ENCODE measurements around the gene SPHK1.
"Not testable (repeated sequence)": the region's sequence is repeated elsewhere in the genome, so short reads cannot be mapped to it uniquely, and the experiment has no call there.

The SPHK1 gene

GRCh38 chr17:76384222-76384986 is at the start of gene SPHK1:
TSS of gene SPHK1 (plus strand) at chr17:76384609. CDS start at chr17:76385645, 1,036 bp downstream.
- peak; percentile 82 for DNase-seq

- no peak for DNase-seq
Measured at GRCh38 chr17:76335716-76336381, 48.6 kb upstream of the SPHK1 start.

GRCh38 chr17:76336756-76337412 is 47.5 kb upstream of the SPHK1 start:
- no peak for DNase-seq

GRCh38 chr17:76337413-76337777 is 47.0 kb upstream of the SPHK1 start:
- no peak for DNase-seq

- DNase-seq, result no peak
Measured at GRCh38 chr17:76341301-76341700, 43.1 kb upstream of the SPHK1 start.

- DNase-seq, result no peak
Measured at GRCh38 chr17:76343106-76343505, 41.3 kb upstream of the SPHK1 start.

- no peak for DNase-seq
Measured at GRCh38 chr17:76345377-76345974, 38.9 kb upstream of the SPHK1 start.

GRCh38 chr17:76346936-76347335 is 37.5 kb upstream of the SPHK1 start:
- not testable (repeated sequence) for DNase-seq

GRCh38 chr17:76350463-76350862 is 33.9 kb upstream of the SPHK1 start:
- DNase-seq, result no peak

- no peak for DNase-seq
Measured at GRCh38 chr17:76351526-76352071, 32.8 kb upstream of the SPHK1 start.

GRCh38 chr17:76353004-76353598 is 31.3 kb upstream of the SPHK1 start:
- DNase-seq, result peak; percentile 64

GRCh38 chr17:76353599-76354316 is 30.7 kb upstream of the SPHK1 start, which contains the start of gene PRPSAP1:
TSS of gene PRPSAP1 (minus strand) at chr17:76353916. CDS start at chr17:76353703, 213 bp downstream.
- DNase-seq, result peak; percentile 98

GRCh38 chr17:76354317-76354729 is 30.1 kb upstream of the SPHK1 start:
- no peak for DNase-seq

GRCh38 chr17:76354747-76355310 is 29.6 kb upstream of the SPHK1 start:
- DNase-seq, result no peak

GRCh38 chr17:76356803-76357456 is 27.5 kb upstream of the SPHK1 start:
- no peak for DNase-seq

GRCh38 chr17:76357597-76358158 is 26.7 kb upstream of the SPHK1 start:
- DNase-seq, result no peak

- no peak for DNase-seq
Measured at GRCh38 chr17:76359375-76359774, 25.0 kb upstream of the SPHK1 start.

GRCh38 chr17:76359776-76360175 is 24.6 kb upstream of the SPHK1 start:
- DNase-seq, result not testable (repeated sequence)

- no peak for DNase-seq
Measured at GRCh38 chr17:76360461-76360860, 23.9 kb upstream of the SPHK1 start.

GRCh38 chr17:76363107-76363842 is 21.1 kb upstream of the SPHK1 start:
- DNase-seq, result no peak

All from NCI-H69 (cell line).